ENCODE data around the gene ATP1B2. TPM values are rescaled to one million over a fixed set of nuclear protein-coding genes. Genes with fewer than 3 reads are reported as not detected.
"Not testable (repeated sequence)": the region's sequence is repeated elsewhere in the genome, so short reads cannot be mapped to it uniquely, and the experiment has no call there.

The ATP1B2 gene
- polyA plus RNA-seq, 3 donors from 2014 or later: not detected

DNA sequence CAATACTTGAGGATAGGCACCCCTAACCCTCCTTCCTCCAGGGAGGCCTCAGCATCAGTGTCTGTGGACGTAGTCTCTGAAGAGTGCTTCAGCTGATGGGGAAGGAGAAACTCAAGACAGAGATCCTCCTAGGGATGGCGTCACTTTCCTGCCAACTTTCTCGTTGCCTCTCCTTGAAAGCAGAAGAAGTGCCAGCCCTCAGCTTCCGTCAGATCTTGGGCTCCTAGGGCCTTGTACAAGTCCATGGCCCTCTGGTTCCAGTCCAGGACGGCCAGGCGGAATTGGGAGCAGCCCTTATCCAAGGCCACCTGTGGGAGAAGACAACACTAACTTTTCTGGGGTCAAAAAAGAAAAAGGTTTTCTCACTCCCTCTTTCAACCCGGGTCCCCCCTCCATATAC lies 24.4 kb upstream of the ATP1B2 start:
- Mint-ChIP-seq H3K4me3 (peak overlapping the region; percentile 30 to 91 (median 88)), H3K9me3 (no peaks in the 10 kb centered on the region)
- DNase-seq: no peak

DNA sequence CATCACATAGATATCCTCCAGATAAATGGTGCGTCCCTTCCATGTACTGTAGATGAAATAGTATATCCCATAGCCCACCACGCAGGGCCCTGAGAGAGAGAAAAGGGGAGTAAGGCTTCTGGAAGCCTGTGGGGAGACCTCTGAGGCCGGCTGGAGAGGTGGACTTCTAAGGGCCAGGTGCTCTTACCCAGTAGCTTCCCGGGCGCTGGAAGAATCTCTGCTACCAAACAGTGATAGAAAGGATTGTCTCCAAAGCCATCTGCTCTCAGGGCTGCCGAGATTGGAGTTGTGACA lies 23.8 kb upstream of the ATP1B2 start:
- peaks cover 0 to 4% (median 2%) of the 10 kb centered on the region in 3 donors for H3K27me3 Mint-ChIP-seq (ENCODE audit: low read depth in 3 of 3)
- H3K4me3 Mint-ChIP-seq: peak overlapping the region; percentile 81 to 91 (median 89)
- DNase-seq: no peak
- no peaks in the 10 kb centered on the region for H3K9me3 Mint-ChIP-seq
- H3K4me1 Mint-ChIP-seq: peaks cover 11 to 17% of the 10 kb centered on the region in 2 donors
- H3K27ac Mint-ChIP-seq: peak overlapping the region; percentile 60 to 92 (median 84)
- H3K36me3 Mint-ChIP-seq: no peaks in the 10 kb centered on the region

More for the DNA sequence above, 24.4 kb upstream of the ATP1B2 start:
- H3K27ac Mint-ChIP-seq: peak overlapping the region; percentile 26 to 92 (median 72)
- H3K36me3 Mint-ChIP-seq: no peaks in the 10 kb centered on the region
- peaks cover 11 to 17% of the 10 kb centered on the region in 2 donors for H3K4me1 Mint-ChIP-seq
- H3K27me3 Mint-ChIP-seq (ENCODE audit: low read depth in 3 of 3): peaks cover 0 to 4% (median 2%) of the 10 kb centered on the region in 3 donors

- DNase-seq: peak; percentile 82 to 87 (median 86)
- H3K27me3 Mint-ChIP-seq (ENCODE audit: low read depth in 3 of 3): peaks cover 0 to 4% (median 2%) of the 10 kb centered on the region in 3 donors
- H3K36me3 Mint-ChIP-seq: no peaks in the 10 kb centered on the region
- peak within 1 kb of the TSS; percentile 81 to 91 (median 89) for H3K4me3 Mint-ChIP-seq
- H3K27ac Mint-ChIP-seq: peak within 1 kb of the TSS; percentile 60 to 92 (median 84)
- H3K9me3 Mint-ChIP-seq: no peaks in the 10 kb centered on the region
- H3K4me1 Mint-ChIP-seq: peaks cover 11 to 17% of the 10 kb centered on the region in 2 donors
Observed at GRCh38 chr17:7627250-7628121, 23.2 kb upstream of the ATP1B2 start, which contains the start of gene SAT2. TSS of gene SAT2 (minus strand) at chr17:7627821. CDS start at chr17:7627635, 186 bp downstream.

GRCh38 chr17:7629939-7630571 lies 20.7 kb upstream of the ATP1B2 start, which contains the start of gene SHBG:
TSS of gene SHBG (plus strand) at chr17:7630135. CDS start at chr17:7630173, 38 bp downstream.
- Mint-ChIP-seq H3K36me3 (no peaks in the 10 kb centered on the region), H3K4me1 (peaks cover 11 to 17% of the 10 kb centered on the region in 2 donors), H3K4me3 (peak within 1 kb of the TSS in 1 of 5 donors; percentile 59), H3K27ac (peak within 1 kb of the TSS in 2 of 6 donors; percentile 44 to 56), H3K27me3 (ENCODE audit: low read depth in 3 of 3) (peaks cover 0 to 4% (median 4%) of the 10 kb centered on the region in 3 donors), H3K9me3 (no peaks in the 10 kb centered on the region)
- no peak for DNase-seq

- Mint-ChIP-seq H3K4me1 (peaks cover 6 to 11% of the 10 kb centered on the region in 2 donors), H3K36me3 (no peaks in the 10 kb centered on the region), H3K27ac (no peak overlapping the region), H3K4me3 (no peak overlapping the region), H3K27me3 (ENCODE audit: low read depth in 3 of 3) (peaks cover 2 to 4% (median 3%) of the 10 kb centered on the region in 3 donors), H3K9me3 (no peaks in the 10 kb centered on the region)
- DNase-seq: no peak
Observed at GRCh38 chr17:7631398-7632380, 19.0 kb upstream of the ATP1B2 start.

DNA sequence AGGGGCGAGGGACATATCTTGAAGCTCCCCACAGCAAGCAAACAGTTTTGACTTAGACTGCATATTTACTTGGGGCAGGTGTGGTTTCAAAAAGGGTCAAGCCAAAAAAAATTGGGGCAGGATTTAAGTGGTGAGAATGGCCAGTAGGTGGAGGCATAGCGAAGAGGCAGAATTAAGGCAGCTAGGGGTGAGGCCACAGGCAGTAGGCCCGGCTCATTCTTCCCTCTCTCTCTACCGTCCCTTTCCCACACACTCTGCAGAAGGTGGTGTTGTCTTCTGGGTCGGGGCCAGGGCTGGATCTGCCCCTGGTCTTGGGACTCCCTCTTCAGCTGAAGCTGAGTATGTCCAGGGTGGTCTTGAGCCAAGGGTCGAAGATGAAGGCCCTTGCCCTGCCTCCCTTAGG lies 18.2 kb upstream of the ATP1B2 start:
- Mint-ChIP-seq H3K4me3 (no peak overlapping the region), H3K9me3 (no peaks in the 10 kb centered on the region), H3K27me3 (ENCODE audit: low read depth in 3 of 3) (peaks cover 2 to 4% (median 3%) of the 10 kb centered on the region in 3 donors), H3K4me1 (peaks cover 0 to 4% of the 10 kb centered on the region in 2 donors), H3K27ac (peak overlapping the region in 1 of 6 donors; percentile 64), H3K36me3 (no peaks in the 10 kb centered on the region)
- peak; percentile 9 to 30 (median 23) for DNase-seq

- no peaks in the 10 kb centered on the region for H3K9me3 Mint-ChIP-seq
- peaks cover 0 to 2% (median 2%) of the 10 kb centered on the region in 3 donors for H3K27me3 Mint-ChIP-seq (ENCODE audit: low read depth in 3 of 3)
Observed at GRCh38 chr17:7633093-7633492, 17.6 kb upstream of the ATP1B2 start.

DNA sequence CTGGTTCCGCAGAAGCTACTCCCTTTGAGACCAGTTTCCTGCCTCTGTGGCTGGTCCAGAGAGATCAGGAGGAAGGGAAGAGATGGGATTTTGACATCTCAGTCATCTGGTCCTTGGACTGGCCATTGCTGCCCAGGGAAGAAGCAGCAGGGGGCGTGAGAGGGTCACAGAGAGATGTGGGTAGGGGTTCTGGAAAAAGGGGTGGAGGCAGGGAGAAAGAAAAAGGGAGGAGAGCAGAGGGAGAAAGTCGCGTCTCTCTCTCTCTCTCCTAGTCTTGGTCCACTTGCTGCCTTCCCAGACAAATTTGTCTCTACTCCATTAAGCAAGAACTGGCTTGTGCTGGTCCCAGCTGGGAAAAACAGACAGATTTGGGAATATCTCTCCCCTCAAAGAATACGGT lies 16.3 kb upstream of the ATP1B2 start:
- H3K27me3 Mint-ChIP-seq (ENCODE audit: low read depth in 3 of 3): peaks cover 0 to 2% (median 2%) of the 10 kb centered on the region in 3 donors
- H3K36me3 Mint-ChIP-seq: no peaks in the 10 kb centered on the region
- DNase-seq: no peak
- H3K9me3 Mint-ChIP-seq: no peaks in the 10 kb centered on the region
- no peak overlapping the region for H3K4me3 Mint-ChIP-seq
- H3K4me1 Mint-ChIP-seq: no peaks in the 10 kb centered on the region
- H3K27ac Mint-ChIP-seq: no peak overlapping the region

More at GRCh38 chr17:7633093-7633492, 17.6 kb upstream of the ATP1B2 start:
- no peak for DNase-seq
- H3K36me3 Mint-ChIP-seq: no peaks in the 10 kb centered on the region
- H3K4me3 Mint-ChIP-seq: no peak overlapping the region
- peaks cover 0 to 2% of the 10 kb centered on the region in 2 donors for H3K4me1 Mint-ChIP-seq
- no peak overlapping the region for H3K27ac Mint-ChIP-seq

DNA sequence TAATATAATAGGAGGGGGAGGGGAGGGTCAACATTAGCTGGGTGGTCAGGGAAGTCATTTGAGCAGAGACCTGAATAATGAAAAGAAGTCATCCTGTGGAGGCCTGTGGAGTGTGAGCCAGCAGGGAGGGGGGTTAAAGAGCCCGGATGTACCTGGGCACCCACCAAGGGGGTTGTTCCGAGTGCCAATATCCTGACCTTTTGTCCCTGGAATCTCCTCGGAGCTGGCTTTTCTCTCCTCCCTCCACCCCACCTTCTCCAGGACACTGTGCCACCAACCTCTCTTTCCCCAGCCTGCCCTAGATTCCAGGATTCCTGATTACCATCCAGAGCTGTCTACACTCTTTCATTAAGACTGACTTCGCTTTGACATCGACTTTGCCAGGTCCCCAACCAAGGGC lies 14.6 kb upstream of the ATP1B2 start:
- Mint-ChIP-seq H3K27me3 (ENCODE audit: low read depth in 3 of 3) (peaks cover 0 to 2% (median 2%) of the 10 kb centered on the region in 3 donors), H3K36me3 (no peaks in the 10 kb centered on the region), H3K9me3 (no peaks in the 10 kb centered on the region), H3K4me1 (no peaks in the 10 kb centered on the region), H3K27ac (no peak overlapping the region), H3K4me3 (no peak overlapping the region)
- DNase-seq: no peak

DNA sequence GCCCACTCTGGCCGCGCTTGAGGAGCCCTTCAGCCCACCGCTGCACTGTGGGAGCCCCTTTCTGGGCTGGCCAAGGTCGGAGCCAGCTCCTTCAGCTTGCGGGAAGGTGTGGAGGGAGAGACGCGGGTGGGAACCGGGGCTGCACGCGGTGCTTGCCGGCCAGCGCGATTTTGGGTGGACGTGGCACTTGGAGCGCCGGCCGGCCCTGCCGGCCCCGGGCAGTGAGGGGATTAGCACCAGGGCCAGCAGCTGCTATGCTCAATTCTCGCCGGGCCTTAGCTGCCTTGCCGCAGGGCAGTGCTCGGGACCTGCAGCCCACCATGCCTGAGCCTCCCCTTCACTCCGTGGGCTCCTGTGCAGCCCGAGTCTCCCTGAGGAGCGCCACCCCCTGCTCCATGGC lies 9.9 kb upstream of the ATP1B2 start:
- Mint-ChIP-seq H3K27me3 (ENCODE audit: low read depth in 3 of 3) (peaks cover 0 to 4% (median 0%) of the 10 kb centered on the region in 3 donors), H3K9me3 (no peaks in the 10 kb centered on the region), H3K36me3 (no peaks in the 10 kb centered on the region), H3K4me3 (no peak overlapping the region), H3K27ac (no peak overlapping the region), H3K4me1 (peaks cover 0 to 2% of the 10 kb centered on the region in 2 donors)
- DNase-seq: no peak

DNA sequence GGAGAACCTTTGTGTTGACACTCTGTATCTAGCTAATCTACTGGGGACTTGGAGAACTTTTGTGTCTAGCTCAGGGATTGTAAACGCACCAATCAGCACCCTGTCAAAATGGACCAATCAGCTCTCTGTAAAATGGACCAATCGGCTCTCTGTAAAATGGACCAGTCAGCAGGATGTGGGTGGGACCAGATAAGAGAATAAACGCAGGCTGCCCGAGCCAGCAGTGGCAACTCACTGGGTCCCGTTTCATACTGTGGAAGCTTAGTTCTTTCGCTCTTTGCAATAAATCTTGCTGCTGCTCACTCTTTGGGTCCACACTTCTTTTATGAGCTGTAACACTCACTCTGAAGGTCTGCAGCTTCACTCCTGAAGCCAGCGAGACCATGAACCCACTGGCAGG lies 9.1 kb upstream of the ATP1B2 start:
- H3K4me1 Mint-ChIP-seq; H3K27me3 Mint-ChIP-seq (ENCODE audit: low read depth in 3 of 3); DNase-seq; H3K9me3 Mint-ChIP-seq; H3K27ac Mint-ChIP-seq; H3K36me3 Mint-ChIP-seq: not testable (repeated sequence)
- H3K4me3 Mint-ChIP-seq: peak overlapping the region in 1 of 5 donors; percentile 63

- Mint-ChIP-seq H3K4me3 (no peak overlapping the region), H3K4me1 (peaks cover under 1 to 3% of the 10 kb centered on the region in 2 donors), H3K9me3 (no peaks in the 10 kb centered on the region), H3K36me3 (no peaks in the 10 kb centered on the region), H3K27ac (no peak overlapping the region), H3K27me3 (ENCODE audit: low read depth in 3 of 3) (peaks cover 0 to 15% (median 5%) of the 10 kb centered on the region in 3 donors)
- DNase-seq: no peak
Observed at GRCh38 chr17:7644775-7645174, 6.0 kb upstream of the ATP1B2 start.

- H3K4me3 Mint-ChIP-seq: no peak overlapping the region
- DNase-seq: no peak
- H3K4me1 Mint-ChIP-seq: peaks cover 17% of the 10 kb centered on the region in 2 donors
- H3K27ac Mint-ChIP-seq: no peak overlapping the region
- peaks cover 7 to 23% (median 12%) of the 10 kb centered on the region in 3 donors for H3K27me3 Mint-ChIP-seq (ENCODE audit: low read depth in 3 of 3)
- no peaks in the 10 kb centered on the region for H3K9me3 Mint-ChIP-seq
- no peaks in the 10 kb centered on the region for H3K36me3 Mint-ChIP-seq
Observed at GRCh38 chr17:7646457-7646856, 4.3 kb upstream of the ATP1B2 start.

Data from immature natural killer cell (primary cell).